ENCODE data around the gene GPRC5C. TPM values are rescaled to one million over a fixed set of nuclear protein-coding genes. Genes with fewer than 3 reads are reported as not detected.

The GPRC5C gene
- total and polyA plus RNA-seq, 4 donors: 34.2 to 195 (median 119) TPM

GRCh38 chr17:74393346-74393942, 38.4 kb upstream of the GPRC5C start (continued):
- TF ChIP-seq, protein P1, sequence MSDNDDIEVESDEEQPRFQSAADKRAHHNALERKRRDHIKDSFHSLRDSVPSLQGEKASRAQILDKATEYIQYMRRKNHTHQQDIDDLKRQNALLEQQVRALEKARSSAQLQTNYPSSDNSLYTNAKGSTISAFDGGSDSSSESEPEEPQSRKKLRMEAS (IDR thresholded peaks at IDR 0.05): no peak

DNA sequence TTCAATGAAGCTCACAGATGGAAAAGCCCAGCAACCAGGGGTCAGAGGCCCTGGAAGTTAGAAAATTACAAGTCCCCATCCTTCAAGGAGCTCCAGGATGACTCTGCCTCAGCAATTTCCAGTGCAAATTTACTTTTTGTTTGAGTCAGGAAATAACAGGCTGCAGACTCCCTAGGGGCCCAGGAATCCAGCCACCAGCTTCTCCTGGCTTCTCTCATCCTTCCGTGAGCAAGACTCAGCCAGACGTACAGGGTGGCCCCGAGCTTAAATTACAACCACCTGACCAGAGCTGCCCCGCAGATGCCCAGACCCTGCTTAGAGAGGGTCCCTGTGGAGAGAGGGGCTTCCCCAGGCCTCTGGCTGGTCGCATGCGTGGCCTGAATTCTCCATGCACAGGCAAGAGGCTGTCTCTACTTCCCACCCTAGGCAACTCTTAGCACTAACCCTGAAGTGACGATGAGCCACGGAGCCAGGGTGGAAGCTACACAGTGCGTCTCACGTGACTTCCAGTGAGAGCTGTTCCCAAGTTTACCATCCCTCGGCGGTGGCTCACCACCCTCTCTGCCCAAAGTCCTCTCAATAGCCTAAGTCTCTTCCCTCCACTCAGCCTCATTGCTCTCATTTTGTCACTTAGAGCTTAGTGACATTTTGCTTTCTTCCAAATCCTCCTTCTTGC, 37.5 kb upstream of the GPRC5C start:
- WGBS: 93% methylated on average over 12 of the region's 12 CpGs
- TF ChIP-seq FOXA2 (IDR thresholded peaks at IDR 0.05) (no peak), GABPA (IDR thresholded peaks at IDR 0.05 in 1 of 2, conservative IDR thresholded peaks at IDR 0.05 in 1 of 2) (no peak), FOXA1 (IDR thresholded peaks at IDR 0.05) (no peak), YY1 (IDR thresholded peaks at IDR 0.05) (no peak), RAD21 (IDR thresholded peaks at IDR 0.05) (no peak), RXRA (IDR thresholded peaks at IDR 0.05) (no peak), SP1 (IDR thresholded peaks at IDR 0.05) (no peak), NR2F2 (IDR thresholded peaks at IDR 0.05) (no peak), HNF4G (IDR thresholded peaks at IDR 0.05) (no peak), ATF3 (IDR thresholded peaks at IDR 0.05) (no peak), HNF4A (conservative IDR thresholded peaks at IDR 0.05) (no peak), JUND (IDR thresholded peaks at IDR 0.05) (no peak), TAF1 (conservative IDR thresholded peaks at IDR 0.05) (no peak), EGR1 (IDR thresholded peaks at IDR 0.05; ENCODE audit: low read depth in 2 of 2) (no peak), CTCF (IDR thresholded peaks at IDR 0.05; ENCODE audit: low read depth, low read length, missing input control) (no peak)
- TF ChIP-seq, protein P2, sequence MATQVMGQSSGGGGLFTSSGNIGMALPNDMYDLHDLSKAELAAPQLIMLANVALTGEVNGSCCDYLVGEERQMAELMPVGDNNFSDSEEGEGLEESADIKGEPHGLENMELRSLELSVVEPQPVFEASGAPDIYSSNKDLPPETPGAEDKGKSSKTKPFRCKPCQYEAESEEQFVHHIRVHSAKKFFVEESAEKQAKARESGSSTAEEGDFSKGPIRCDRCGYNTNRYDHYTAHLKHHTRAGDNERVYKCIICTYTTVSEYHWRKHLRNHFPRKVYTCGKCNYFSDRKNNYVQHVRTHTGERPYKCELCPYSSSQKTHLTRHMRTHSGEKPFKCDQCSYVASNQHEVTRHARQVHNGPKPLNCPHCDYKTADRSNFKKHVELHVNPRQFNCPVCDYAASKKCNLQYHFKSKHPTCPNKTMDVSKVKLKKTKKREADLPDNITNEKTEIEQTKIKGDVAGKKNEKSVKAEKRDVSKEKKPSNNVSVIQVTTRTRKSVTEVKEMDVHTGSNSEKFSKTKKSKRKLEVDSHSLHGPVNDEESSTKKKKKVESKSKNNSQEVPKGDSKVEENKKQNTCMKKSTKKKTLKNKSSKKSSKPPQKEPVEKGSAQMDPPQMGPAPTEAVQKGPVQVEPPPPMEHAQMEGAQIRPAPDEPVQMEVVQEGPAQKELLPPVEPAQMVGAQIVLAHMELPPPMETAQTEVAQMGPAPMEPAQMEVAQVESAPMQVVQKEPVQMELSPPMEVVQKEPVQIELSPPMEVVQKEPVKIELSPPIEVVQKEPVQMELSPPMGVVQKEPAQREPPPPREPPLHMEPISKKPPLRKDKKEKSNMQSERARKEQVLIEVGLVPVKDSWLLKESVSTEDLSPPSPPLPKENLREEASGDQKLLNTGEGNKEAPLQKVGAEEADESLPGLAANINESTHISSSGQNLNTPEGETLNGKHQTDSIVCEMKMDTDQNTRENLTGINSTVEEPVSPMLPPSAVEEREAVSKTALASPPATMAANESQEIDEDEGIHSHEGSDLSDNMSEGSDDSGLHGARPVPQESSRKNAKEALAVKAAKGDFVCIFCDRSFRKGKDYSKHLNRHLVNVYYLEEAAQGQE (IDR thresholded peaks at IDR 0.05): no peak
- TF ChIP-seq, protein P3, sequence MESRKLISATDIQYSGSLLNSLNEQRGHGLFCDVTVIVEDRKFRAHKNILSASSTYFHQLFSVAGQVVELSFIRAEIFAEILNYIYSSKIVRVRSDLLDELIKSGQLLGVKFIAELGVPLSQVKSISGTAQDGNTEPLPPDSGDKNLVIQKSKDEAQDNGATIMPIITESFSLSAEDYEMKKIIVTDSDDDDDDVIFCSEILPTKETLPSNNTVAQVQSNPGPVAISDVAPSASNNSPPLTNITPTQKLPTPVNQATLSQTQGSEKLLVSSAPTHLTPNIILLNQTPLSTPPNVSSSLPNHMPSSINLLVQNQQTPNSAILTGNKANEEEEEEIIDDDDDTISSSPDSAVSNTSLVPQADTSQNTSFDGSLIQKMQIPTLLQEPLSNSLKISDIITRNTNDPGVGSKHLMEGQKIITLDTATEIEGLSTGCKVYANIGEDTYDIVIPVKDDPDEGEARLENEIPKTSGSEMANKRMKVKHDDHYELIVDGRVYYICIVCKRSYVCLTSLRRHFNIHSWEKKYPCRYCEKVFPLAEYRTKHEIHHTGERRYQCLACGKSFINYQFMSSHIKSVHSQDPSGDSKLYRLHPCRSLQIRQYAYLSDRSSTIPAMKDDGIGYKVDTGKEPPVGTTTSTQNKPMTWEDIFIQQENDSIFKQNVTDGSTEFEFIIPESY (IDR thresholded peaks at IDR 0.05): no peak
- TF ChIP-seq, protein P1 (IDR thresholded peaks at IDR 0.05): no peak
- no peaks in the 10 kb centered on the region for H3K27me3 ChIP-seq (ENCODE audit: control insufficient read depth in 4 of 4, insufficient read depth in 4 of 4, low read length in 3 of 4)
- H3K4me1 ChIP-seq (ENCODE audit: control insufficient read depth in 4 of 4, insufficient read depth in 4 of 4, low read length in 3 of 4): no peaks in the 10 kb centered on the region
- H3K27ac ChIP-seq (ENCODE audit: low read depth in 1 of 2, low read length in 2 of 2): no peak overlapping the region
- no peaks in the 10 kb centered on the region for H3K36me3 ChIP-seq (ENCODE audit: control insufficient read depth in 4 of 4, insufficient read depth in 3 of 4, low read depth in 1 of 4, low read length in 3 of 4)
- H3K9ac ChIP-seq (ENCODE audit: low read depth in 1 of 2, low read length in 2 of 2): no peak overlapping the region
- H3K9me3 ChIP-seq (ENCODE audit: control insufficient read depth in 4 of 4, low read length in 3 of 4): no peaks in the 10 kb centered on the region
- DNase-seq (ENCODE audit: low spot score): no peak
- H3K4me3 ChIP-seq (ENCODE audit: low read depth in 1 of 3, low read length in 3 of 3): no peak overlapping the region

Measured in liver (tissue), 9 donors.